NCI-H510A treated with DMSO at 0.1 percent for 48 hours (cell line): ENCODE measurements around the gene NFXL1.

Experiments used
- DNase-seq: peaks from one replicate; lab custom pipeline; 2025; lab: John Stamatoyannopoulos, UW

NFXL1 gene

GRCh38 chr4:47891928-47892327 lies 22.5 kb downstream of the NFXL1 start:
- DNase-seq: no peak

GRCh38 chr4:47882228-47882627 lies 32.2 kb downstream of the NFXL1 start:
- DNase-seq: no peak

GRCh38 chr4:47879458-47879857 lies 34.9 kb downstream of the NFXL1 start:
- DNase-seq: no peak

GRCh38 chr4:47876784-47877546 lies 37.4 kb downstream of the NFXL1 start:
- no peak for DNase-seq

- no peak for DNase-seq
Measured at GRCh38 chr4:47876310-47876709, 38.1 kb downstream of the NFXL1 start.

- no peak for DNase-seq
Measured at GRCh38 chr4:47873877-47874541, 40.4 kb downstream of the NFXL1 start.

- DNase-seq: no peak
Measured at GRCh38 chr4:47863486-47863885, 50.9 kb downstream of the NFXL1 start.

GRCh38 chr4:47862297-47862696 lies 52.1 kb downstream of the NFXL1 start:
- no peak for DNase-seq

- no peak for DNase-seq
Measured at GRCh38 chr4:47860305-47860704, 54.1 kb downstream of the NFXL1 start.

GRCh38 chr4:47858006-47858405 lies 56.4 kb downstream of the NFXL1 start:
- no peak for DNase-seq

- no peak for DNase-seq
Measured at GRCh38 chr4:47856713-47857112, 57.7 kb downstream of the NFXL1 start.

GRCh38 chr4:47855350-47855749 lies 59.0 kb downstream of the NFXL1 start:
- DNase-seq: no peak

GRCh38 chr4:47852136-47852535 lies 62.2 kb downstream of the NFXL1 start:
- no peak for DNase-seq

GRCh38 chr4:47849466-47849865 lies 64.9 kb downstream of the NFXL1 start:
- DNase-seq: no peak

GRCh38 chr4:47848041-47848440 lies 66.3 kb downstream of the NFXL1 start:
- no peak for DNase-seq

- no peak for DNase-seq
Measured at GRCh38 chr4:47842985-47843384, 71.4 kb downstream of the NFXL1 start.

- no peak for DNase-seq
Measured at GRCh38 chr4:47840291-47840690, 74.1 kb downstream of the NFXL1 start.

- DNase-seq: no peak
Measured at GRCh38 chr4:47839259-47839658, 75.1 kb downstream of the NFXL1 start.

- DNase-seq: no peak
Measured at GRCh38 chr4:47838445-47838844, 75.9 kb downstream of the NFXL1 start.

GRCh38 chr4:47837908-47838294 lies 76.5 kb downstream of the NFXL1 start, which contains the start of gene CORIN:
Gene CORIN, minus strand, starts transcription at chr4:47838067. Its CDS starts 118 bp downstream, at chr4:47837949.
- DNase-seq: no peak

GRCh38 chr4:47837094-47837907 lies 77.1 kb downstream of the NFXL1 start:
- DNase-seq: peak; percentile 12

- DNase-seq: peak; percentile 42
Measured at GRCh38 chr4:47836641-47837093, 77.7 kb downstream of the NFXL1 start.

GRCh38 chr4:47835494-47835893 lies 78.9 kb downstream of the NFXL1 start:
- DNase-seq: no peak
